CD4-positive, CD25-positive, alpha-beta regulatory T cell (primary cell): ENCODE results near the gene ZFAND3. TPM values are rescaled to one million over a fixed set of nuclear protein-coding genes. Genes with fewer than 3 reads are reported as not detected.

Source experiments
- ATAC-seq, 2 donors: fragments of 150-1000 bp; cut with Tn5 transposase; one replicate each; pipeline ENCODE4 v1.10.0; 2021; ENCODE audit warnings: low read depth in 2 of 2, moderate number of reproducible peaks in 2 of 2, moderate library complexity in 1 of 2
- DNase-seq, 3 donors: peaks; one replicate each; pipeline versions ENCODE4 v3.0.0 to v3.0.0-alpha.2; 2012 to 2022; ENCODE audit warnings: mixed read lengths in 1 of 3
- H3K27ac ChIP-seq: one replicate; pipeline ENCODE4 v1.7.0; 2013; ENCODE audit warnings: mild to moderate bottlenecking, low read length; ENCODE audit not compliant: insufficient read depth, poor library complexity, severe bottlenecking
- H3K27me3 ChIP-seq: one replicate; pipeline ENCODE4 v1.7.0; 2013; ENCODE audit warnings: low read length; ENCODE audit not compliant: control insufficient read depth, insufficient read depth
- H3K36me3 ChIP-seq: one replicate; pipeline ENCODE4 v1.7.0; 2013; ENCODE audit warnings: mild to moderate bottlenecking, low read length, moderate library complexity; ENCODE audit not compliant: control insufficient read depth, insufficient read depth
- H3K4me1 ChIP-seq: 2 replicates; pipeline ENCODE4 v1.7.0; 2013; ENCODE audit warnings: mild to moderate bottlenecking, low read length; ENCODE audit not compliant: insufficient read depth, control insufficient read depth, poor library complexity, severe bottlenecking
- H3K4me3 ChIP-seq: one replicate; pipeline ENCODE4 v1.7.0; 2013; ENCODE audit warnings: low read depth, mild to moderate bottlenecking, low read length, moderate library complexity
- H3K9me3 ChIP-seq, 2 experiments: 1 replicate in 1 of 2; 2 replicates in 1 of 2; pipeline ENCODE4 v1.7.0; 2013; ENCODE audit warnings: low read length in 2 of 2, mild to moderate bottlenecking in 1 of 2, moderate library complexity in 1 of 2; ENCODE audit not compliant: control insufficient read depth in 2 of 2
- H3K27ac Mint-ChIP-seq, 3 donors: one replicate each; pipeline ENCODE4 v1.8.0; 2020 to 2022; ENCODE audit warnings: mild to moderate bottlenecking in 3 of 3, mixed read lengths in 3 of 3, moderate library complexity in 2 of 3
- H3K27me3 Mint-ChIP-seq: one replicate; pipeline ENCODE4 v1.8.0; 2022; ENCODE audit warnings: mild to moderate bottlenecking, mixed read lengths
- H3K36me3 Mint-ChIP-seq: one replicate; pipeline ENCODE4 v1.8.0; 2020; ENCODE audit warnings: mixed read lengths
- H3K4me1 Mint-ChIP-seq, 4 donors: one replicate each; pipeline ENCODE4 v1.8.0; 2020 to 2022; ENCODE audit warnings: mixed read lengths in 4 of 4, mild to moderate bottlenecking in 1 of 4
- H3K4me3 Mint-ChIP-seq, 4 donors: one replicate each; pipeline ENCODE4 v1.8.0; 2020 to 2022; ENCODE audit warnings: mild to moderate bottlenecking in 4 of 4, mixed read lengths in 4 of 4, moderate library complexity in 3 of 4
- H3K9me3 Mint-ChIP-seq, 7 donors: one replicate each; pipeline ENCODE4 v1.8.0; 2020 to 2022; ENCODE audit warnings: mixed read lengths in 7 of 7, mild to moderate bottlenecking in 3 of 7, moderate library complexity in 2 of 7
- polyA plus RNA-seq, 4 donors: library from polyadenylated mRNA; unstranded; fragments of 300-500 nt; fragmentation: Illumina TruSeq; gene quantifications; one replicate each; pipeline ENCODE4 v1.2.3, GENCODE V29; 2021
- total RNA-seq: library from RNA; stranded (reverse); gene quantifications from one replicate; pipeline ENCODE4 v1.2.3, GENCODE V29; 2022

The ZFAND3 gene
- total and polyA plus RNA-seq, 5 donors from 2014 or later, result 3.5 to 60.0 (median 5.1) TPM

- Mint-ChIP-seq H3K9me3 (no peaks in the 10 kb centered on the region), H3K27ac (no peak overlapping the region), H3K4me3 (no peak overlapping the region), H3K4me1 (peaks cover 40 to 76% (median 59%) of the 10 kb centered on the region in 4 donors), H3K27me3 (no peaks in the 10 kb centered on the region), H3K36me3 (no peaks in the 10 kb centered on the region)
- DNase-seq, result no peak
- Histone ChIP-seq H3K4me3 (no peak overlapping the region), H3K27me3 (no peaks in the 10 kb centered on the region), H3K9me3 (no peaks in the 10 kb centered on the region), H3K36me3 (peaks cover 2% of the 10 kb centered on the region), H3K4me1 (peaks cover 27% of the 10 kb centered on the region), H3K27ac (no peak overlapping the region)
- ATAC-seq, result no peak
Observed at GRCh38 chr6:37862430-37862829, 42.9 kb downstream of the ZFAND3 start.

GRCh38 chr6:37862992-37863391 is 43.5 kb downstream of the ZFAND3 start:
- DNase-seq, result no peak
- Histone ChIP-seq H3K36me3 (peaks cover 2% of the 10 kb centered on the region), H3K4me3 (no peak overlapping the region), H3K27ac (no peak overlapping the region), H3K4me1 (peaks cover 26% of the 10 kb centered on the region), H3K27me3 (no peaks in the 10 kb centered on the region), H3K9me3 (no peaks in the 10 kb centered on the region)
- no peaks in the 10 kb centered on the region for H3K9me3 Mint-ChIP-seq
- H3K4me3 Mint-ChIP-seq, result peak overlapping the region in 1 of 4 donors; percentile 17
- H3K27ac Mint-ChIP-seq, result no peak overlapping the region
- no peak for ATAC-seq
- H3K27me3 Mint-ChIP-seq, result no peaks in the 10 kb centered on the region
- H3K4me1 Mint-ChIP-seq, result peaks cover 42 to 76% (median 58%) of the 10 kb centered on the region in 4 donors
- no peaks in the 10 kb centered on the region for H3K36me3 Mint-ChIP-seq

GRCh38 chr6:37864250-37864649 is 44.7 kb downstream of the ZFAND3 start:
- Histone ChIP-seq H3K9me3 (no peaks in the 10 kb centered on the region), H3K4me3 (no peak overlapping the region), H3K36me3 (peaks cover 2% of the 10 kb centered on the region), H3K27ac (no peak overlapping the region), H3K27me3 (no peaks in the 10 kb centered on the region), H3K4me1 (peaks cover 28% of the 10 kb centered on the region)
- DNase-seq, result no peak
- Mint-ChIP-seq H3K27me3 (no peaks in the 10 kb centered on the region), H3K9me3 (no peaks in the 10 kb centered on the region), H3K4me3 (no peak overlapping the region), H3K36me3 (no peaks in the 10 kb centered on the region), H3K27ac (no peak overlapping the region), H3K4me1 (peaks cover 43 to 73% (median 56%) of the 10 kb centered on the region in 4 donors)
- ATAC-seq, result no peak

GRCh38 chr6:37865504-37865903 is 46.0 kb downstream of the ZFAND3 start:
- peaks cover 40 to 70% (median 53%) of the 10 kb centered on the region in 4 donors for H3K4me1 Mint-ChIP-seq
- peaks cover 0 to 2% (median 0%) of the 10 kb centered on the region in 7 donors for H3K9me3 Mint-ChIP-seq
- peaks cover 0 to under 1% of the 10 kb centered on the region in 2 experiments for H3K9me3 ChIP-seq
- ATAC-seq (no peak), DNase-seq (no peak)
- H3K4me3 ChIP-seq, result no peak overlapping the region
- H3K36me3 ChIP-seq, result peaks cover 2% of the 10 kb centered on the region
- H3K4me3 Mint-ChIP-seq, result peak overlapping the region in 1 of 4 donors; percentile 57
- peaks cover 28% of the 10 kb centered on the region for H3K4me1 ChIP-seq
- H3K27ac ChIP-seq, result no peak overlapping the region
- peak overlapping the region in 1 of 3 donors; percentile 43 for H3K27ac Mint-ChIP-seq
- no peaks in the 10 kb centered on the region for H3K27me3 ChIP-seq
- peaks cover 4% of the 10 kb centered on the region for H3K36me3 Mint-ChIP-seq
- H3K27me3 Mint-ChIP-seq, result no peaks in the 10 kb centered on the region

- no peaks in the 10 kb centered on the region for H3K27me3 Mint-ChIP-seq
- no peak for DNase-seq
- Histone ChIP-seq H3K36me3 (peaks cover 2% of the 10 kb centered on the region), H3K9me3 (peaks cover 9 to 14% of the 10 kb centered on the region in 2 experiments), H3K27ac (no peak overlapping the region), H3K4me1 (peaks cover 28% of the 10 kb centered on the region), H3K27me3 (no peaks in the 10 kb centered on the region), H3K4me3 (peak overlapping the region; percentile 57)
- peaks cover 16% of the 10 kb centered on the region for H3K36me3 Mint-ChIP-seq
- peak in 1 of 2 donors; percentile 28 for ATAC-seq
- H3K4me1 Mint-ChIP-seq, result peaks cover 38 to 67% (median 53%) of the 10 kb centered on the region in 4 donors
- peak overlapping the region; percentile 6 to 39 (median 17) for H3K27ac Mint-ChIP-seq
- peak overlapping the region in 1 of 4 donors; percentile 4 for H3K4me3 Mint-ChIP-seq
- peaks cover 0 to 10% (median 2%) of the 10 kb centered on the region in 7 donors for H3K9me3 Mint-ChIP-seq
Observed at GRCh38 chr6:37866590-37867507, 47.3 kb downstream of the ZFAND3 start.

- H3K36me3 Mint-ChIP-seq, result peaks cover 24% of the 10 kb centered on the region
- ATAC-seq (peak in 1 of 2 donors; percentile 37), DNase-seq (no peak)
- H3K9me3 Mint-ChIP-seq, result peaks cover 0 to 15% (median 3%) of the 10 kb centered on the region in 7 donors
- H3K4me1 Mint-ChIP-seq, result peaks cover 44 to 65% (median 55%) of the 10 kb centered on the region in 4 donors
- H3K9me3 ChIP-seq, result peaks cover 12 to 17% of the 10 kb centered on the region in 2 experiments
- peak overlapping the region; percentile 57 for H3K4me3 ChIP-seq
- peak overlapping the region in 3 of 4 donors; percentile 4 to 49 (median 11) for H3K4me3 Mint-ChIP-seq
- peaks cover 28% of the 10 kb centered on the region for H3K4me1 ChIP-seq
- H3K27ac Mint-ChIP-seq, result peak overlapping the region in 2 of 3 donors; percentile 6 to 39
- no peak overlapping the region for H3K27ac ChIP-seq
- peaks cover under 1% of the 10 kb centered on the region for H3K36me3 ChIP-seq
- H3K27me3 ChIP-seq, result no peaks in the 10 kb centered on the region
- H3K27me3 Mint-ChIP-seq, result no peaks in the 10 kb centered on the region
Observed at GRCh38 chr6:37867756-37868446, 48.4 kb downstream of the ZFAND3 start.

- DNase-seq, result no peak
Observed at GRCh38 chr6:37868447-37868825, 48.9 kb downstream of the ZFAND3 start.

More at GRCh38 chr6:37868447-37868825, 48.9 kb downstream of the ZFAND3 start:
- Histone ChIP-seq H3K27ac (no peak overlapping the region), H3K4me1 (peaks cover 28% of the 10 kb centered on the region), H3K36me3 (no peaks in the 10 kb centered on the region), H3K4me3 (peak overlapping the region; percentile 57), H3K27me3 (no peaks in the 10 kb centered on the region), H3K9me3 (peaks cover 12 to 17% of the 10 kb centered on the region in 2 experiments)
- Mint-ChIP-seq H3K9me3 (peaks cover 0 to 15% (median 3%) of the 10 kb centered on the region in 7 donors), H3K36me3 (peaks cover 26% of the 10 kb centered on the region), H3K27ac (peak overlapping the region in 2 of 3 donors; percentile 6 to 39), H3K4me3 (peak overlapping the region in 3 of 4 donors; percentile 4 to 48 (median 11)), H3K4me1 (peaks cover 44 to 65% (median 55%) of the 10 kb centered on the region in 4 donors), H3K27me3 (no peaks in the 10 kb centered on the region)
- ATAC-seq, result no peak
